GM12878 (cell line): ENCODE data around the gene SPATA19. TPM values are rescaled to one million over a fixed set of nuclear protein-coding genes. Genes with fewer than 3 reads are reported as not detected.

Experiments used
- ATAC-seq: fragments of 200-7000 bp; cut with Tn5 transposase; 3 replicates; pipeline ENCODE4 v1.9.1; 2020; ENCODE audit warnings: mild to moderate bottlenecking, moderate library complexity
- BruUV-seq: library from RNA; stranded (reverse); fragments of 400-500 nt; replicated peaks from 2 replicates; lab custom pipeline; 2021; lab: Mats Ljungman, UMichigan
- CTCF ChIA-PET: fragments of 300-600 bp; sonication (Branson Sonifier 250); formaldehyde crosslinking; extraction: SDS; loops from one replicate; lab custom pipeline; 2021; ENCODE audit warnings: inconsistent platforms; lab: Yijun Ruan, JAX
- POLR2A ChIA-PET: fragments of 350-600 bp; formaldehyde crosslinking; extraction: SDS; loops from one replicate; lab custom pipeline; 2021; ENCODE audit warnings: inconsistent platforms; lab: Charles Lee
- RAD21 ChIA-PET: fragments of 300-600 bp; sonication (Branson Sonifier 250); formaldehyde crosslinking; loops from one replicate; lab custom pipeline; 2023; ENCODE audit warnings: antibody characterized with exemption; ENCODE audit not compliant: unreplicated experiment; lab: Charles Lee
- SMC1A ChIA-PET: fragments of 300-600 bp; sonication (Branson Sonifier 250); formaldehyde crosslinking; loops from one replicate; lab custom pipeline; 2023; ENCODE audit not compliant: unreplicated experiment, uncharacterized antibody; lab: Charles Lee
- DNase-seq: peaks from one replicate; pipeline ENCODE4 v3.0.0-alpha.2; 2011; ENCODE audit warnings: low read depth, low spot score
- FAIRE-seq: peaks from 3 replicates; lab custom pipeline; 2011; peaks lifted over from hg19 to GRCh38; lab: Jason Lieb, UNC
- H2AFZ ChIP-seq: 2 replicates; pipeline ENCODE4 v1.6.0; 2011; ENCODE audit warnings: low read depth, low read length, control low read depth; ENCODE audit not compliant: control insufficient read depth
- H3K27ac ChIP-seq: 2 replicates; pipeline ENCODE4 v1.5.1; 2011; ENCODE audit warnings: control low read depth; ENCODE audit not compliant: control insufficient read depth, insufficient read depth
- H3K27me3 ChIP-seq, 2 experiments: replicated peaks in 1 of 2; 2 replicates each; pipeline versions ENCODE4 v1.6.0 to v1.6.1; 2011; ENCODE audit warnings: low read length in 1 of 2; ENCODE audit not compliant: control insufficient read depth in 2 of 2, insufficient read depth in 2 of 2
- H3K36me3 ChIP-seq, 2 experiments: 2 replicates each; pipeline ENCODE4 v1.5.1; 2011; ENCODE audit warnings: low read length in 1 of 2; ENCODE audit not compliant: control insufficient read depth in 2 of 2, insufficient read depth in 2 of 2
- H3K4me1 ChIP-seq: 2 replicates; pipeline ENCODE4 v1.6.1; 2011; ENCODE audit warnings: mild to moderate bottlenecking, low read length, moderate library complexity, mixed read lengths; ENCODE audit not compliant: control insufficient read depth, insufficient read depth
- H3K4me2 ChIP-seq: 2 replicates; pipeline ENCODE4 v1.6.0; 2011; ENCODE audit warnings: control low read depth; ENCODE audit not compliant: control insufficient read depth, insufficient read depth
- H3K4me3 ChIP-seq: fragments of 200-600 bp; sonication (generic); 2 replicates; pipeline ENCODE4 v1.5.1; 2016
- H3K79me2 ChIP-seq: 2 replicates; pipeline ENCODE4 v1.6.0; 2011; ENCODE audit warnings: low read length; ENCODE audit not compliant: control insufficient read depth, insufficient read depth
- H3K9ac ChIP-seq: 2 replicates; pipeline ENCODE4 v1.8.0; 2011; ENCODE audit warnings: low read length, control low read depth, mixed read lengths; ENCODE audit not compliant: control insufficient read depth, insufficient read depth
- H3K9me3 ChIP-seq: replicated peaks from 3 replicates; pipeline ENCODE4 v1.5.1; 2011; ENCODE audit warnings: mild to moderate bottlenecking, low read length; ENCODE audit not compliant: control insufficient read depth, insufficient read depth
- H4K20me1 ChIP-seq: 2 replicates; pipeline ENCODE4 v1.6.0; 2011; ENCODE audit not compliant: control insufficient read depth, insufficient read depth
- BMI1 ChIP-seq: fragments of 450-650 bp; IDR thresholded peaks from 2 replicates; pipeline ENCODE4 v1.6.1; 2016; ENCODE audit warnings: mild to moderate bottlenecking, moderate library complexity, borderline replicate concordance
- JUNB ChIP-seq: IDR thresholded peaks from 2 replicates; pipeline ENCODE4 v1.6.1; 2016; ENCODE audit warnings: antibody characterized with exemption, mild to moderate bottlenecking
- MEF2A ChIP-seq: IDR thresholded peaks from 2 replicates; pipeline ENCODE4 v1.6.1; 2011; ENCODE audit warnings: low read depth, mild to moderate bottlenecking, low read length, moderate library complexity; ENCODE audit not compliant: insufficient read depth
- NFYB ChIP-seq: IDR thresholded peaks from 2 replicates; pipeline ENCODE4 v1.6.1; 2011; ENCODE audit warnings: low read depth, mild to moderate bottlenecking, low read length, improper control_type of control experiment, moderate library complexity; ENCODE audit not compliant: insufficient read depth
- POLR2A ChIP-seq: IDR thresholded peaks from 2 replicates; pipeline ENCODE4 v1.6.1; 2011; ENCODE audit warnings: low read depth, mild to moderate bottlenecking, low read length
- RELA ChIP-seq: fragments of 450-650 bp; IDR thresholded peaks from 2 replicates; pipeline ENCODE4 v1.8.0; 2014; ENCODE audit warnings: borderline replicate concordance; ENCODE audit not compliant: partially characterized antibody
- SIN3A ChIP-seq: IDR thresholded peaks from 2 replicates; pipeline ENCODE4 v1.6.1; 2012; ENCODE audit warnings: low read depth, low read length, improper control_type of control experiment
- SMAD1 ChIP-seq: fragments of 450-650 bp; IDR thresholded peaks from 2 replicates; pipeline ENCODE4 v1.6.1; 2018; ENCODE audit warnings: mild to moderate bottlenecking, low read depth; ENCODE audit not compliant: partially characterized antibody
- SMAD5 ChIP-seq: IDR thresholded peaks from 2 replicates; pipeline ENCODE4 v1.6.1; 2016; ENCODE audit warnings: antibody characterized with exemption, low read depth
- TCF12 ChIP-seq: IDR thresholded peaks from 2 replicates; pipeline ENCODE4 v1.6.1; 2011; ENCODE audit warnings: low read depth, mild to moderate bottlenecking, low read length
- WGBS: methylation state at CpG from one replicate; pipeline ENCODE4 v1.1.6; 2016; ENCODE audit warnings: low lambda C conversion rate; ENCODE audit not compliant: insufficient replicate concordance, insufficient coverage; ENCODE audit errors: missing lambda C conversion rate; 5-methylcytosine and 5-hydroxymethylcytosine counted together
- in situ Hi-C: fragments of 300-500 bp; cut with MboI; formaldehyde crosslinking; loops from 9 replicates; pipeline ENCODE4 v1.14.3; 2018; ENCODE audit warnings: mixed read lengths
- intact Hi-C: fragments of 100-400 bp; cut with micrococcal nuclease; formaldehyde crosslinking; loops from one replicate; pipeline ENCODE4 v1.14.2; 2022; ENCODE audit not compliant: unreplicated experiment
- polyA plus RNA-seq, 11 experiments: library from polyadenylated mRNA; depleted of rRNA in 4 of 11; unstranded in 6 of 11; stranded (reverse) in 5 of 11; fragments of >200 nt; fragmentation: Nextera tagmentation in 4 of 11; fragmentation: Illumina TruSeq in 1 of 11; extraction: Ambion mirVana in 4 of 11; extraction: Trizol in 1 of 11; gene quantifications; 1 replicate in 1 of 11; 2 replicates in 10 of 11; pipeline versions ENCODE4 v1.2.1 to v1.2.3, GENCODE V29; 2011 to 2016; ENCODE audit warnings: inconsistent platforms in 2 of 11, missing spikeins in 2 of 11, low read depth in 1 of 11
- total RNA-seq, 4 experiments: library from RNA; depleted of rRNA in 3 of 4; stranded (reverse); fragments of >200 nt in 3 of 4; fragmentation: Illumina TruSeq in 1 of 4; extraction: Trizol in 1 of 4; gene quantifications; 2 replicates each; pipeline versions ENCODE4 v1.2.1 to v1.2.3, GENCODE V29; 2013 to 2021
- TF ChIP-seq, protein P1 (sequence below): IDR thresholded peaks from 2 replicates; pipeline ENCODE4 v1.6.1; 2012; ENCODE audit warnings: low read depth, low read length, improper control_type of control experiment
- TF ChIP-seq, protein P2 (sequence below): IDR thresholded peaks from 2 replicates; pipeline ENCODE4 v1.6.1; 2012; ENCODE audit warnings: low read depth, low read length, improper control_type of control experiment
- TF ChIP-seq, protein P3 (sequence below): fragments of 450-650 bp; IDR thresholded peaks from 2 replicates; pipeline ENCODE4 v1.6.1; 2018; ENCODE audit warnings: mild to moderate bottlenecking, low read depth, moderate library complexity; ENCODE audit not compliant: partially characterized antibody
- TF ChIP-seq, protein P4 (sequence below): fragments of 450-650 bp; conservative IDR thresholded peaks from 2 replicates; pipeline ENCODE4 v1.6.1; 2017; ENCODE audit warnings: mild to moderate bottlenecking, moderate library complexity

The SPATA19 gene
- total and polyA plus RNA-seq, 10 of the 15 experiments (the other 5 are each of a cell fraction or from before 2014, with no cell fraction given): not detected

DNA sequence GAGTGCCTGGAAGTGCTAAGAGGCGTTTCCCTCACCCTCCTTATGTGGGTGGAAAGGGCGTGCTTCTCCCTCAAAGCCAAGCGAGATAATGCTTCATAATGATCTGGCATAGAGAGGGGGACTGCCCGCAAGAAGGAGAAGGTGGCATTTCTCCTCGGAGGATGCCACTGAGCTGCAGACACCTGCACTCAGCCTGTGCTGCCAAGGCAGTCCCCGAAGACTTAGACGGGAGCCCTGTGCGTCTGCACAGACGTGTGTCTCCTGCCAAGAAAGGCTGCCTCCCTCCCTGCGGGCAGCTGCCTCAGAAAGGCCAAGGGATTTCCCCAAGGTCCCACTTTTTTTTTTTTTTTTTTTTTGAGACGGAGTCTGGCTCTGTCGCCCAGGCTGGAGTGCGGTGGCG, 48.1 kb upstream of the SPATA19 start (continued):
- TF ChIP-seq, protein P1, sequence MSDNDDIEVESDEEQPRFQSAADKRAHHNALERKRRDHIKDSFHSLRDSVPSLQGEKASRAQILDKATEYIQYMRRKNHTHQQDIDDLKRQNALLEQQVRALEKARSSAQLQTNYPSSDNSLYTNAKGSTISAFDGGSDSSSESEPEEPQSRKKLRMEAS: no peak
- TF ChIP-seq RELA (no peak), JUNB (no peak), POLR2A (no peak), SMAD1 (no peak), SMAD5 (no peak), SIN3A (no peak), BMI1 (no peak)
- TF ChIP-seq, protein P2, sequence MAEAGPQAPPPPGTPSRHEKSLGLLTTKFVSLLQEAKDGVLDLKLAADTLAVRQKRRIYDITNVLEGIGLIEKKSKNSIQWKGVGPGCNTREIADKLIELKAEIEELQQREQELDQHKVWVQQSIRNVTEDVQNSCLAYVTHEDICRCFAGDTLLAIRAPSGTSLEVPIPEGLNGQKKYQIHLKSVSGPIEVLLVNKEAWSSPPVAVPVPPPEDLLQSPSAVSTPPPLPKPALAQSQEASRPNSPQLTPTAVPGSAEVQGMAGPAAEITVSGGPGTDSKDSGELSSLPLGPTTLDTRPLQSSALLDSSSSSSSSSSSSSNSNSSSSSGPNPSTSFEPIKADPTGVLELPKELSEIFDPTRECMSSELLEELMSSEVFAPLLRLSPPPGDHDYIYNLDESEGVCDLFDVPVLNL: no peak

DNA sequence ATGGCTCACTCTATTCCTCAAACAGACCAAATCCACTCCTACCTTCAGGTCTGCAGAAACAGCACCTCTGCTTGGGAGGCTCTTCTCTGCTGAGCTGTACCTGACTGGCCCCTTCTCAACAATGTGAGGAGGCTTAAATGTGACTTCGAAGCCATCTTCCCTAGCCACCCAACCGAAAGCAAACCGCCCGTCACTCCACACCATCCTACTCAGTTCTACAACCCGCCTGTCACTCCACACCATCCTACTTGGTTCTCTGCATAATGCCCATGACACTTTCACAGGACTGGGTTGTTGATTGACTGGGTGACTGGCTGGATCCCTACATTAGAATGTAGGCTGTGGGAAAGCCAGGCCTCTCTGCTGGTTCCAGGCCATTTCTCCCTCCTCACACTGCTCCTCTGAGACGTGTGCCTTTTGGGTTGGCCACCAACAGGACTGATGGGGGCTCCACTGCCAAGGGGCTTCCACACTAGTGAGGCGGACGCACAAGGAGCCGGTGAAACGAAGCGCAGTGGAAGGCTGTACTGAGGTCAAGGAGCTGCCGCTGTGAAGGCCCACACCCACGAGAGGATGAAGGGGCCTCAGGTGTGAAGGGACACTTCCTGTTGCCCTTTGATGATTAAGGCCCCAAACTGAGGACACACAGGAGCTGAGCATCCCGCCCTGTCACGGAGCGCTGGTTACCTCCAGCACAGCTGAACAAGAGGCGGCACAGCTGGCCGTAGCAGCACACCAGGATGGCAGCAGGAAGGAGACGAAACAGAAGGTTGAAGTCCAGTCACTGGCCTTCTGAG, 47.5 kb upstream of the SPATA19 start:
- no peaks in the 10 kb centered on the region; a peak in 1 of 4 replicates for H3K27me3 ChIP-seq
- no TSS peak for BruUV-seq
- DNase-seq (no peak), FAIRE-seq (no peak), ATAC-seq (no peak)
- ChIA-PET CTCF (interaction anchor here (0.7 kb wide), 1 partner anchor 8 kb away, joined by 4 read pairs; no protein-coding TSS in a partner anchor), POLR2A (no interaction called here), SMC1A (interaction anchor here (0.7 kb wide), 1 partner anchor 381 kb away, joined by 3 read pairs; no protein-coding TSS in a partner anchor), RAD21 (no interaction called here)
- no peaks in the 10 kb centered on the region for H4K20me1 ChIP-seq
- H3K36me3 ChIP-seq: no peaks in the 10 kb centered on the region
- H3K9me3 ChIP-seq: no peaks in the 10 kb centered on the region; the same call in 2 of the 3 replicates
- no peak overlapping the region for H3K27ac ChIP-seq
- H3K4me1 ChIP-seq: peaks cover 11% of the 10 kb centered on the region
- in situ Hi-C loops (no loop called here), intact Hi-C loops (no loop called here)
- no peak overlapping the region for H3K9ac ChIP-seq
- H3K79me2 ChIP-seq: no peaks in the 10 kb centered on the region
- no peak overlapping the region for H2AFZ ChIP-seq
- 76% methylated on average over 18 of the region's 19 CpGs for WGBS
- no peak overlapping the region for H3K4me2 ChIP-seq
- no peak overlapping the region for H3K4me3 ChIP-seq
- TF ChIP-seq SMAD1 (no peak), TCF12 (no peak), MEF2A (no peak), NFYB (no peak)
- TF ChIP-seq, protein P3, sequence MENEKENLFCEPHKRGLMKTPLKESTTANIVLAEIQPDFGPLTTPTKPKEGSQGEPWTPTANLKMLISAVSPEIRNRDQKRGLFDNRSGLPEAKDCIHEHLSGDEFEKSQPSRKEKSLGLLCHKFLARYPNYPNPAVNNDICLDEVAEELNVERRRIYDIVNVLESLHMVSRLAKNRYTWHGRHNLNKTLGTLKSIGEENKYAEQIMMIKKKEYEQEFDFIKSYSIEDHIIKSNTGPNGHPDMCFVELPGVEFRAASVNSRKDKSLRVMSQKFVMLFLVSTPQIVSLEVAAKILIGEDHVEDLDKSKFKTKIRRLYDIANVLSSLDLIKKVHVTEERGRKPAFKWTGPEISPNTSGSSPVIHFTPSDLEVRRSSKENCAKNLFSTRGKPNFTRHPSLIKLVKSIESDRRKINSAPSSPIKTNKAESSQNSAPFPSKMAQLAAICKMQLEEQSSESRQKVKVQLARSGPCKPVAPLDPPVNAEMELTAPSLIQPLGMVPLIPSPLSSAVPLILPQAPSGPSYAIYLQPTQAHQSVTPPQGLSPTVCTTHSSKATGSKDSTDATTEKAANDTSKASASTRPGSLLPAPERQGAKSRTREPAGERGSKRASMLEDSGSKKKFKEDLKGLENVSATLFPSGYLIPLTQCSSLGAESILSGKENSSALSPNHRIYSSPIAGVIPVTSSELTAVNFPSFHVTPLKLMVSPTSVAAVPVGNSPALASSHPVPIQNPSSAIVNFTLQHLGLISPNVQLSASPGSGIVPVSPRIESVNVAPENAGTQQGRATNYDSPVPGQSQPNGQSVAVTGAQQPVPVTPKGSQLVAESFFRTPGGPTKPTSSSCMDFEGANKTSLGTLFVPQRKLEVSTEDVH: no peak
- TF ChIP-seq, protein P4, sequence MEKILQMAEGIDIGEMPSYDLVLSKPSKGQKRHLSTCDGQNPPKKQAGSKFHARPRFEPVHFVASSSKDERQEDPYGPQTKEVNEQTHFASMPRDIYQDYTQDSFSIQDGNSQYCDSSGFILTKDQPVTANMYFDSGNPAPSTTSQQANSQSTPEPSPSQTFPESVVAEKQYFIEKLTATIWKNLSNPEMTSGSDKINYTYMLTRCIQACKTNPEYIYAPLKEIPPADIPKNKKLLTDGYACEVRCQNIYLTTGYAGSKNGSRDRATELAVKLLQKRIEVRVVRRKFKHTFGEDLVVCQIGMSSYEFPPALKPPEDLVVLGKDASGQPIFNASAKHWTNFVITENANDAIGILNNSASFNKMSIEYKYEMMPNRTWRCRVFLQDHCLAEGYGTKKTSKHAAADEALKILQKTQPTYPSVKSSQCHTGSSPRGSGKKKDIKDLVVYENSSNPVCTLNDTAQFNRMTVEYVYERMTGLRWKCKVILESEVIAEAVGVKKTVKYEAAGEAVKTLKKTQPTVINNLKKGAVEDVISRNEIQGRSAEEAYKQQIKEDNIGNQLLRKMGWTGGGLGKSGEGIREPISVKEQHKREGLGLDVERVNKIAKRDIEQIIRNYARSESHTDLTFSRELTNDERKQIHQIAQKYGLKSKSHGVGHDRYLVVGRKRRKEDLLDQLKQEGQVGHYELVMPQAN: no peak
